G401 (cell line): ENCODE data around the gene CD80. TPM values are rescaled to one million over a fixed set of nuclear protein-coding genes. Genes with fewer than 3 reads are reported as not detected.
"Not testable (repeated sequence)": the region's sequence is repeated elsewhere in the genome, so short reads cannot be mapped to it uniquely, and the experiment has no call there.

ENCODE experiments used
- DNase-seq: peaks from one replicate; pipeline ENCODE4 v3.0.0-alpha.2; 2015; ENCODE audit warnings: low spot score
- in situ Hi-C: cut with HindIII; loops from 2 replicates; pipeline ENCODE4 v1.10.0; 2016; ENCODE audit warnings: low sequenced_read_pairs, mixed read lengths
- total RNA-seq: library from RNA; depleted of rRNA; stranded (reverse); fragments of >200 nt; shearing (Covaris generic); gene quantifications from 2 replicates; pipeline ENCODE4 v1.2.3, GENCODE V29; 2014

The CD80 gene
- total RNA-seq, 1 experiment from 2014 or later: not detected

DNA sequence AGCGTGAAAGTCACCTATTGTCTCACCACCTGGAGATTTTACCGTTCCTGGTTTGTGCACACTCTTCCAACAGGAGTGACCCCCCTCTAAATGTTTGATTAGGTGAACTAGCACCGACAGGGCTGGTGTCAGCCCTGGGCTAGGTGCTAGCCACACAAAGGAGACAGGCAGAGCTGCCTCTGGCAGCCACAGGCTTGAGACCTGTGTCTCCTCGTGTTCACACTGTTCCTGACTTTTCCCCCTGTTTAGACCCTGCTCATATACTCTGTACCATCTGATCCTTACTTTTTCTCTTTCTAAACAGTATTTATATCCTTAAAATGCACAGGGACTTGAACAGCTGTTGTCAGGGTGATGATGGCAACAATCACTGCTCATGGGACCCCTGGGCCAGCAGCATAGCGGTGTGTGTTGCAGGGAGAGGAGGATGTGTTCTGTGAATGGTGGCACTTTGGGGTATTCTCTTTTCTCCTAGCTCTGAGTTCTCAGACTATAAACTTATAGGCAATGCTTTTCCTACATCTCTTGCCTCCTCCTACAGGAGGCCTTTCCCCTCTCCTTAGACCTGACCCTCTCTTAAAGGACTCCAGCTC is 5.5 kb downstream of the CD80 start:
- no peak for DNase-seq
- in situ Hi-C loops: no loop called here

DNA sequence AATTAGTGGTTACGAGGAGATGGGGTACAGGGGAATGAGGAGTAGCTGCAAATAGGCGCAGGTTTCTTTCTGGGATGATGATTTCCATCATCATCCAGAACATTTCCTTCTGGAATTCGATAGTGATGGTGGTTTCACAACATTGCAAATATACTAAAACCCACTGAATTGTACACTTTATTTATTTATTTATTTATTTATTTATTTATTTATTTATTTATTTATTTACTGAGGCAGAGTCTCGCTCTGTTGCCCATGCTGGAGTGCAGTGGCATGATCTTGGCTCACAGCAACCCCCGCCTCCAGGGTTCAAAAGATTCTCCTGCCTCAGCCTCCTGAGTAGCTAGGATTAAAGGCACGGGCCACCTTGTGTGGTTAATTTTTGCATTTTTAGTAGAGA is 6.5 kb downstream of the CD80 start:
- DNase-seq, in situ Hi-C loops: not testable (repeated sequence)

DNA sequence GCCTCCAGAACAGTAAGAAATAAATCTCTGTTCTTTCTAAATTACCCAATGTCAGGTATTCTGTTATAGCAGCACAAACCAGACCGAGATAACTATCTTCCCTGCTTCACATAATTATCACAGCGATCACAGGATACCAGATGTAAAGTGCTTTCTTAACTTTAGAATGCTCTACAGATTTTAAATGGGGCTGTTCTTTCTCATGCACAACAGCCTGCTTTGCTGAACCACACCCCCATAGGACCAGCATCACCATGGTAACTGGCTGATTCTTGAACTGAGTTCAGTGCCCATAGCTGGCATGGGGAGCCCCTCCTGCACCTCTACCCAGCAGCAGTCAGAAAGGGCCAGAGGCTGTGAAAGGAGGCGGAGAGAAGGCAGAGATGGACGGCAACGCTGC is 7.8 kb downstream of the CD80 start:
- in situ Hi-C loops: no loop called here
- no peak for DNase-seq

DNA sequence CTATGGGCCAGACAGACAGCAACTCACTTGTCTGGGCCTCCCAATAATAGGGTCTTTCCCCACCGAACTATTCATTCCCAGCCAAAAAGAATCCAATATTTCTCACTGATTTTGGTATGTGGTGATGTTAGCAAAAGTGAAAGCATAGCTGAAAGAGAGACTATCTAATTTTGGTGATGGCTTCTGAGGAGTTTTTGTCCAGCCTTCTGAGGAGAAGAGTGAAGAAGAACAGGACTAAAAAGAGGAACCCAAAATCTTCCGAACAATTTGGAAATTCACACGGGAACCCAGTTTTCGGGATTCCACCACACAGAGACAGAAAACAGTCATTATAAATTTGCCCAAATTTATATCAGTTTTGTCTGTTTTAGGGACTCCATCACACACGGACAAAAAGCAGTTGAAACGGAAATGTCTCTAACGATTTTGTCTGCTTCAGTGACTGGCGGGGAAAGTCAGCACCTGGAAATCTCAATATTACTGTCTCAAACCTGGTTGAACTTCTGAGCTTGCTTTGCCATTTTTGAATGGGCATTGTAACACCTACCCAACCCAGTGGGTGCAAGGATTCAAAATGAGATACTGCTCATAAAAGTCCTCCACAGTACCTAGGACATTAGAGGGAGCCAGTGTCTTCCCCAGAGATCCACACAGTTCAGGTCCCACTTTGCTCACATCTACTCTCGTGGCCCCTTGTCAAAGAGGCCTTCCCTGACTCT is 9.1 kb downstream of the CD80 start:
- in situ Hi-C loops: no loop called here

DNA sequence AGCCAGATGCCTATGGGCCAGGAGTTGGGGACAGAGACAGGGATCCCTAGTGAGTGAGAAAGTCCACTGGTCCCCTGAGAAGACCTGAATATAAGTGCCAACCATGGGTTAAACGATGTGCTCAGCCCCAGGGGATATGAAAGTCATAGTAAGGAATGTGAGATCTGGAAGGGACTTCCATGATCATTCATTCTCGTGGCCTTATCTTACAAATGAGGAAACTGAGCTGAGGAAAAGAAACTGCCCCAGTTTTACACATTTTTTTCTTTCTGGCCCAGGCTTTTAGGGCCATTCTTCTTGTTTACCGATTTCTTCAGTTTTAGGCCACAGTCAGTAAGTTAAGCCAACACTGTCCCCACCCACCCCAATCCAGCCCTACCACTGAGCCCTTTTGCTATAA is 11.1 kb downstream of the CD80 start:
- no peak for DNase-seq
- in situ Hi-C loops: no loop called here

More for the DNA sequence above, 9.1 kb downstream of the CD80 start:
- DNase-seq: no peak

DNA sequence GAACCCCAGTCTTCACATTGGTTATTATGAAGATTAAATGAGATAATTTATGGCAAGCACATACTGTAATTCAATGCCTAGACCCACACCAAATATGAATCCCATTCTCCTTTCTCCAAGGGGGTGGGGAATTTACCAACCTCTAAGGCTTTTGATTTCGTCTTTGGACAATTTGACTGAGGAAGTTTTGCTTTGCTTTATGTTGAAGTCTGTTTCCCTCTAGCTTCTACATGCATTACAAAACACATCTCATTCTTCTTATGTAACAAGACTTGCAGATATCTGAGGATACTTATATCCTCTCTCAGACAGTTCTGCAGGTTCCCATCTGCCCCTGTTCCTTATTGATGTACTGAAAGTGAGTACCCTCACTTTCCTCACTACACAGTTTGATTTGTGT is 12.2 kb downstream of the CD80 start:
- DNase-seq: no peak
- in situ Hi-C loops: no loop called here

- no peak for DNase-seq
These were observed 16.3 kb downstream of the CD80 start for GRCh38 chr3:119543147-119543546.

GRCh38 chr3:119542168-119542767 is 17.1 kb downstream of the CD80 start:
- in situ Hi-C loops: no loop called here
- DNase-seq: no peak

More at GRCh38 chr3:119543147-119543546, 16.3 kb downstream of the CD80 start:
- in situ Hi-C loops: no loop called here

DNA sequence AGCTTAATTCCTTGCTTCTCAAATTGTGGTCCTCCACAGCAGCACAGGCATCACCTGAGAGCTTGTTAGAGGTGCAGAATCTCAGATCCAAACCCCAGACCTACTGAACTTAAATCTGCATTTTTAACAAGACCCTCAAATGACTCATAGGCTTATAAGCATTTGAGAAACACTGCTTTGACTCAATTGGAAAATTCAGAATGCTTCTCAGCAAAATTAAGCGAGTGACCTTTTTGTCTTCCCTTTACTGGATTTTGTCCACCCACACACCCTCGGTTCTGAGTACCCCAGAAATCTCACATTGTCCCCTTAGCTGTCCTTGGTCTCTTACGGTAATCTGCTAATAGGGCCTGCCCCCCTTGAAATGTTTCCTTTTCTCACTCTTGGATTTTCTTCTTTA is 17.9 kb downstream of the CD80 start:
- in situ Hi-C loops: no loop called here
- no peak for DNase-seq

DNA sequence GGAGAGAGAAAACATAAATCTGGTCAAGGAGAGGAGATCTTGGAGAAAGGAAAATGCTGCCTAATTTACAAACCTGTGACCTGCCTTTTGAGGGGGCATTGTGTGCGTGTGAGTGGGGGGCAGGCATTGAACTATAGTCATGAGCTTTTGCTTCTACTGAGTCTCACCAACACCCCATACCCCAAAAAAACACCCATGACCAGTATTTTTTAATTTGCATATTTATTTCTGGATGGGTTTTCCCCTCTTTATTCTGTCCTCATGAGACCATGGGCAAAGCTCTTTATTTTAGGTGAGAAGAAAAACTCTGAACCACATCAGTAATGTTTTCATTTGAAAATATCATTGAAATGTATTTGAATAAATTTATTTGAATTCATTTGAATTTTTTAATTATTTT is 20.6 kb downstream of the CD80 start:
- in situ Hi-C loops: no loop called here
- no peak for DNase-seq

DNA sequence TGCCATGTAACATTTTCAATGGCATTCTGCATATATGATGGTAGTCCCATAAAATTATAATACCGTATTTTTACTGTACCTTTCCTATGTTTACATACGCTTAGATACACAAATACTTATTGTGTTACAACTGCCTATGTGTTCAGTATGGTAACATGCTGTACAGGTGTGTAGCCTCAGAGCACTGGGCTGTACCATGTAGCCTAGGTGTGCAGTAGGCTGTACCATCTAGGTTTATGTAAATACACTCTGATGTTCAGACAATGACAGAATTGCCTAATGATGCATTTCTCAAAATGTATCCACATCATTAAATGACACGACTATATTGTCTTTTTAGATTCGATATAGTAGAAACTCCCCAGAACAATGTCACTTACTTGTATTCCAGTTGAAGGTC is 22.7 kb downstream of the CD80 start:
- DNase-seq: no peak
- in situ Hi-C loops: no loop called here

DNA sequence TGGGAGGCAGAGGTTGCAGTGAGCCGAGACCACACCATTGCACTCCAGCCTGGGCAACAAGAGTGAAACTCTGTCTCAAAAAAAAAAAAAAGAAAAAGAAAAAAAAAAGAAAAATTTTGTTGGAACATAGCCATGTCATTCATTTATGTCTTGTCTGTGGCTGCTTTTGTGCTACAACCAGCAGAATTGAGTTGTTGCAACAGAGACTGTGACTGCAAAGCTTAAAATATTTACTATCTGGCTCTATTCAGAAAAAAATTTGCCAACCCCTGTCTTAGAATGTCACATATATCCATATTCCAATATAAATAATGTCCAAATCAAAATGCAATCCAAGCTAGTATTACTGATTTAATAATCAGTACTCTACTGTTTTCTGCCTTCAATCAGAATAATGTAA is 25.1 kb downstream of the CD80 start:
- no peak for DNase-seq
- in situ Hi-C loops: no loop called here

- in situ Hi-C loops: no loop called here
- DNase-seq: no peak
These were observed 28.3 kb downstream of the CD80 start for GRCh38 chr3:119531151-119531550.

- in situ Hi-C loops: no loop called here
These were observed 29.0 kb downstream of the CD80 start for GRCh38 chr3:119530456-119530855.

GRCh38 chr3:119529883-119530282 is 29.5 kb downstream of the CD80 start:
- DNase-seq: no peak
- in situ Hi-C loops: no loop called here

More at GRCh38 chr3:119530456-119530855, 29.0 kb downstream of the CD80 start:
- no peak for DNase-seq

- DNase-seq: no peak
- in situ Hi-C loops: no loop called here
These were observed 31.7 kb downstream of the CD80 start for GRCh38 chr3:119527714-119528113.

DNA sequence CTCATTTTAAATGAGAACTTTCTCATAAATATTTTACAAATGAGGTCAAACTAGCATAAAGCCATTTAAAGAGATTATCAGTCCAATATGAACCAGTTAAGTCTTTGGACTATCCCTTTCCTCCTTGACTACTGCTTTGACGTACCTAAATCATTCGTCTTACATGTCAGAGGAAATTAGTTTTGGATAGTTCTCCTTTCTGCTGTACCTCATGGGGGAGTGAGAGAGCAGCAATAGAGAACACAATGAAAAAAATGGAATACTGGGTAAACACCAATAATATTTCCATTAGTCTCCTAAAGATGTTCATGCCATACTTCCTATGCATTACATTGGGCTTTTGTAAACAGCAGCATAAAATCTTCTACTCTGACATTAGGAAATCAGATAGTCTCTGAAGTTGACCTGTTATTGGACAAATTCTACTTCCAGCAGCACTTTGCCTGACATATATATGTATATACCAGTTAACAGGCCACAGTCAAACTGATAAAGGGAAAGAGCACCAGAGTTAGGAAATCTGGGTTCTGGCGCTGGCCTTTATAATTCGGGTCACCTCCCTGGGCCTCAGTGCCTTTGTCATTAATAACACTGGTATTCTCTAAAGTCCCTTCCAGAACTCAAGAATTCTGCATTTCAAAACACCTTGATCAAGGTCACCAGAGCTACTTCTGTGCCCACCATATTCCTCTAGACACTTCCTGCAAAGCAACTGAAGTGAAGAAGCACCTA is 34.3 kb downstream of the CD80 start:
- no peak for DNase-seq
- in situ Hi-C loops: no loop called here

GRCh38 chr3:119518026-119518425 is 41.4 kb downstream of the CD80 start:
- DNase-seq: no peak
- in situ Hi-C loops: no loop called here

GRCh38 chr3:119517112-119517511 is 42.3 kb downstream of the CD80 start:
- DNase-seq: no peak
- in situ Hi-C loops: no loop called here

GRCh38 chr3:119514637-119515036 is 44.8 kb downstream of the CD80 start:
- in situ Hi-C loops: no loop called here
- no peak for DNase-seq
